ENCODE measurements around the gene NFAM1. TPM values are rescaled to one million over a fixed set of nuclear protein-coding genes. Genes with fewer than 3 reads are reported as not detected.

The NFAM1 gene
- total and polyA plus RNA-seq, 2 donors (not counting 3 experiments of a cell fraction or from before 2014, with no cell fraction given), result not detected

DNA sequence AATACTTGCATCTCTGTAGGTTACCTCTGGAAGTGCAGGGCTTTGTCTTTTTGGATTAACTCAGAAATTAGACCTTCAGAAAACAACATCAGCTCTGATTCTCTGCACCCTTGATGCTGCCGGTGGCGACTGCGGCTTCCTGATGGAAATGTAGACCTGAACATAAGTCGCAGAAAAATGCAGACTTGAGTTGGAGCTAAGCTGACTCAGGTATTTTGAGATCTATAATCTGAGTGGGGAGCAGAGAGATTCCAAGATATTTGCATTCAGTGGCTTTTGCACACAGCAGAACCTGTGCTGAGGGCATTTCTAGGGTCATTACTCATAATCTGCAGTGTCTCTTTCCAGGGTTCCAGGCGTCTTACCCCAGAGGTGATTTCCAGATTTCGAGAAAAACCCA is 18.7 kb upstream of the NFAM1 start:
- no peaks in the 10 kb centered on the region for H3K79me2 ChIP-seq (ENCODE audit: control insufficient read depth, insufficient read depth, low read length)
- H3K4me3 ChIP-seq (replicated peaks in 1 of 3; ENCODE audit: insufficient read depth in 1 of 3, low read depth in 1 of 3, low read length in 3 of 3), result no peak overlapping the region
- DNase-seq (ENCODE audit: low read depth, low spot score) (no peak), FAIRE-seq (no peak)
- H3K4me2 ChIP-seq (ENCODE audit: insufficient read depth, low read length), result no peak overlapping the region
- dilution Hi-C loops (cut with MboI; ENCODE audit: extremely low pct_ligation_motif_present, low sequenced_read_pairs), result no loop called here
- H3K27ac ChIP-seq (ENCODE audit: insufficient read depth, low read depth, low read length), result no peak overlapping the region
- H3K27me3 ChIP-seq (ENCODE audit: control insufficient read depth in 2 of 2, insufficient read depth in 2 of 2, low read length in 2 of 2), result no peaks in the 10 kb centered on the region
- intact Hi-C loops (cut with micrococcal nuclease), result no loop called here
- BruUV-seq (replicated peaks), result no TSS peak
- no peaks in the 10 kb centered on the region for H3K4me1 ChIP-seq (ENCODE audit: control insufficient read depth, extremely low read depth, insufficient read depth, low read length)
- H3K9ac ChIP-seq (replicated peaks; ENCODE audit: extremely low read depth, insufficient read depth, low read length), result no peak overlapping the region
- no peaks in the 10 kb centered on the region for H3K9me1 ChIP-seq (replicated peaks; ENCODE audit: control insufficient read depth, extremely low read depth, insufficient read depth, low read length)
- no peaks in the 10 kb centered on the region for H3K36me3 ChIP-seq (ENCODE audit: control insufficient read depth in 2 of 2, extremely low read depth in 1 of 2, insufficient read depth in 2 of 2, low read length in 2 of 2)
- ChIA-PET CTCF (no interaction called here), POLR2A (no interaction called here)
- H3K9me3 ChIP-seq (replicated peaks; ENCODE audit: control insufficient read depth, insufficient read depth, low read length), result no peaks in the 10 kb centered on the region
- TF ChIP-seq GATA2 (IDR thresholded peaks at IDR 0.05; ENCODE audit: insufficient read depth, insufficient read length, low read depth, low read length) (no peak), EZH2 (IDR thresholded peaks at IDR 0.05; ENCODE audit: borderline replicate concordance, low read depth, low read length, severe bottlenecking) (no peak), POLR2AphosphoS5 (IDR thresholded peaks at IDR 0.05; ENCODE audit: insufficient read depth, low read depth, low read length) (no peak), MAX (IDR thresholded peaks at IDR 0.05; ENCODE audit: insufficient read depth, insufficient read length) (no peak), FOS (IDR thresholded peaks at IDR 0.05; ENCODE audit: borderline replicate concordance, insufficient read depth, low read length) (no peak), POLR2A (IDR thresholded peaks at IDR 0.05; ENCODE audit: low read depth, low read length) (no peak), MYC (IDR thresholded peaks at IDR 0.05; ENCODE audit: low read depth, low read length) (no peak), CTCF (IDR thresholded peaks at IDR 0.05; ENCODE audit: extremely low read depth in 1 of 2, insufficient read depth in 1 of 2, low read depth in 1 of 2, low read length in 2 of 2) (no peak), JUN (IDR thresholded peaks at IDR 0.05; ENCODE audit: borderline replicate concordance, insufficient read depth, insufficient read length, low read depth) (no peak)
- no peak overlapping the region for H2AFZ ChIP-seq (ENCODE audit: low read depth, low read length)
- no peaks in the 10 kb centered on the region for H4K20me1 ChIP-seq (replicated peaks; ENCODE audit: control insufficient read depth, extremely low read depth, insufficient read depth, low read length)

Data from endothelial cell of umbilical vein (primary cell).